ENCODE data around the gene SPACA1. TPM values are rescaled to one million over a fixed set of nuclear protein-coding genes. Genes with fewer than 3 reads are reported as not detected.

The SPACA1 gene
- total RNA-seq, 1 donor from 2014 or later: not detected

DNA sequence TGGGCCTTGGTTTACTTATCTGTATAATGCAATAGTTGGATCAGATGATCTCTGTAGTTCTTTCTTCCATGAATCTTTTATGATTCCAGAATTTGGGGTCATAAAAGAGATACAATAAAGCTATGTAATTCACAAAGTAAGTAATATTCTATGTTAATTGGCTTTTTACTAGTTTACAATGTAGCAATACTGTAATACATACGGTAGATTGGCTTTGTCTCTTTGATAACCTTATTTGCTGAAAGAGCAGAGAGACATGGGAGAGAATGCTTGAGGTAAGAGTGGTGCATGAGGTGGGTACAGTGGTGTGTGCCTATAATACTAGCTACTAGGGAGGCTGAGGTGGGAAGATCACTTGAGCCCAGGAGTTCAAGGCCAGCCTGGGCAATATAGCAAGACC, 14.7 kb downstream of the SPACA1 start:
- peaks cover 8% of the 10 kb centered on the region for H3K27me3 Mint-ChIP-seq
- no peaks in the 10 kb centered on the region for H3K4me1 Mint-ChIP-seq (ENCODE audit: unreplicated experiment)
- no peaks in the 10 kb centered on the region for H3K9me3 Mint-ChIP-seq
- no peak overlapping the region for H3K4me3 Mint-ChIP-seq
- DNase-seq (ENCODE audit: extremely low spot score, unreplicated experiment): no peak
- TF ChIP-seq, protein P1, sequence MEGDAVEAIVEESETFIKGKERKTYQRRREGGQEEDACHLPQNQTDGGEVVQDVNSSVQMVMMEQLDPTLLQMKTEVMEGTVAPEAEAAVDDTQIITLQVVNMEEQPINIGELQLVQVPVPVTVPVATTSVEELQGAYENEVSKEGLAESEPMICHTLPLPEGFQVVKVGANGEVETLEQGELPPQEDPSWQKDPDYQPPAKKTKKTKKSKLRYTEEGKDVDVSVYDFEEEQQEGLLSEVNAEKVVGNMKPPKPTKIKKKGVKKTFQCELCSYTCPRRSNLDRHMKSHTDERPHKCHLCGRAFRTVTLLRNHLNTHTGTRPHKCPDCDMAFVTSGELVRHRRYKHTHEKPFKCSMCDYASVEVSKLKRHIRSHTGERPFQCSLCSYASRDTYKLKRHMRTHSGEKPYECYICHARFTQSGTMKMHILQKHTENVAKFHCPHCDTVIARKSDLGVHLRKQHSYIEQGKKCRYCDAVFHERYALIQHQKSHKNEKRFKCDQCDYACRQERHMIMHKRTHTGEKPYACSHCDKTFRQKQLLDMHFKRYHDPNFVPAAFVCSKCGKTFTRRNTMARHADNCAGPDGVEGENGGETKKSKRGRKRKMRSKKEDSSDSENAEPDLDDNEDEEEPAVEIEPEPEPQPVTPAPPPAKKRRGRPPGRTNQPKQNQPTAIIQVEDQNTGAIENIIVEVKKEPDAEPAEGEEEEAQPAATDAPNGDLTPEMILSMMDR (conservative IDR thresholded peaks at IDR 0.05): no peak
- H3K27ac Mint-ChIP-seq: no peak overlapping the region
- H3K36me3 Mint-ChIP-seq: no peaks in the 10 kb centered on the region

DNA sequence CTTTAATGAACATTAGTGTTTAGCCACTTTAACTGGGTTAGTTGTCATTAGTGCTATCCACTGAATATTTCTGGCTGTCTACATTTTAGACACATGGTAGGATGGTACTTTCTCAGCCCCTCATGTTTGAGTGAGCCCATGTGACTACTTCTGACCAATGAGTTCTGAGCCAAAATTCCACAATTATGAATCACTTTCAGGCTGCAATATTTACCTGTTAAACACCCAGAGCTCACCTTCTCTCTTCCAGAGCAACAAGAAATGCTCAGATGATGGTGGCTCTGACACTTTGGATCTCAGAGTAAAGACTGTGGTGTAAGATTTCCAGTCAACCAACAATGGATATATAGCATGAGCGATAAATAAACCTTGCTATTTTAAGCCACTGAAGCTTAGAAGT, 24.8 kb downstream of the SPACA1 start:
- Mint-ChIP-seq H3K27ac (no peak overlapping the region), H3K4me3 (no peak overlapping the region), H3K4me1 (ENCODE audit: unreplicated experiment) (no peaks in the 10 kb centered on the region), H3K36me3 (no peaks in the 10 kb centered on the region), H3K27me3 (no peaks in the 10 kb centered on the region), H3K9me3 (no peaks in the 10 kb centered on the region)
- TF ChIP-seq, protein P1 (conservative IDR thresholded peaks at IDR 0.05): no peak
- DNase-seq (ENCODE audit: extremely low spot score, unreplicated experiment): no peak

DNA sequence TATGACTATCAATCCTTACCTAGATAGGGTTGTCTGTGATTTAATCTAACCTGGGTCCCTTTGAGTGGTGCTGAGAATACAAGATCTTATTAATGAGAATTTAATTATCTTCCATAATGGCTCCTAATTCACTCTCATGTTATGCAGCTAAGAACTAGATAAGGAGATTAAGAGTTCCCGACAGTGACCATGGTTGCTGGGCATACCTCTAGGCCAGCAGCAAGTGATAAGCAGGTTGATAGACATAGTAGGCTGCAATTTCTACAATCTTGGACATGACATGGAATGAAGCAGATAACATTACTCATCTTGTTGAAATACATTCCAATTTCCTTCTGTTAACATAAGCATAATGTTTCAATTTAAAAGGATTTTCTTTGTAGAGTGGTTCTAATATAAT, 27.1 kb downstream of the SPACA1 start:
- Mint-ChIP-seq H3K27ac (no peak overlapping the region), H3K9me3 (no peaks in the 10 kb centered on the region), H3K4me1 (ENCODE audit: unreplicated experiment) (no peaks in the 10 kb centered on the region), H3K36me3 (no peaks in the 10 kb centered on the region), H3K27me3 (no peaks in the 10 kb centered on the region), H3K4me3 (no peak overlapping the region)
- TF ChIP-seq, protein P1 (conservative IDR thresholded peaks at IDR 0.05): no peak
- DNase-seq (ENCODE audit: extremely low spot score, unreplicated experiment): no peak

DNA sequence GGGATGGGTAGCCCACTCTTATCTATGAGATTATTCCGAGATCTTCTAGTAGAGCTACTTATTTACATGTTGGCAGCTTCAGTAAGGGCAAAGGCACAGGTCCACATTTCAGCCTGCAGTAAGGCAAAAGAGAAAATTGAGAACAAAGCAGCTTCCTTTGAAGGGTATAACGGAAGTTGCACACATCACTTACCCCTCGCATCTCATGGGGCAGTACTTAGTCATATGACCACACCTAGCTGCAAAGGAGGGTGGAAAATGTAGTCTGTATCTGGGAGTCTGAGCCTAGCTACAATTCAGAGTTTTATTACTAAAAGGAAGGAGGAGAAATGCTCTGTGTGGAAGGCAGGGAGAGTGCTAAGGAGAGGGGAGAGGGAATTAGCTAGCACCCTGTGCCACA, 29.7 kb downstream of the SPACA1 start:
- no peaks in the 10 kb centered on the region for H3K27me3 Mint-ChIP-seq
- TF ChIP-seq, protein P1 (conservative IDR thresholded peaks at IDR 0.05): no peak
- DNase-seq (ENCODE audit: extremely low spot score, unreplicated experiment): no peak
- H3K4me3 Mint-ChIP-seq: no peak overlapping the region
- H3K4me1 Mint-ChIP-seq (ENCODE audit: unreplicated experiment): no peaks in the 10 kb centered on the region
- H3K27ac Mint-ChIP-seq: no peak overlapping the region
- H3K36me3 Mint-ChIP-seq: no peaks in the 10 kb centered on the region
- H3K9me3 Mint-ChIP-seq: no peaks in the 10 kb centered on the region

DNA sequence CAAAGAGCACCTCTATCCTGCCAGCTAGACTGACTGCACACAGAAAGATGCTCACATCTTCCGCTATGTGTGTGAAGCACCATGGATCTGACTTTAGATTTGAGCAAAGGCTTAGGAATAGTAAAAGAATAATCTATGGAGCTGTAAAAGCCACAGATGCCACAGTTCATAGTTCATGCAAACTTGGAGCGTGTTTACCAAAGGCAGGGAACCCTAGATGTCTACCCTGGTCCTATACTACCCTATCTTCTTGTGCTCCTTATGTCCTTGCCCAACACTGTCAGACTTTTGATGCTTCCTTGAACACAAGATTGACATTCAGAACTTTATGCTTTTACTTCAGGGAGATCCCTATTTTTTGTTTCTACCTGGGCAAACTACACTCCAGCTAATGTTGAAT, 39.2 kb downstream of the SPACA1 start:
- no peak overlapping the region for H3K27ac Mint-ChIP-seq
- H3K27me3 Mint-ChIP-seq: peaks cover 12% of the 10 kb centered on the region
- no peak for DNase-seq (ENCODE audit: extremely low spot score, unreplicated experiment)
- TF ChIP-seq, protein P1 (conservative IDR thresholded peaks at IDR 0.05): no peak
- H3K4me1 Mint-ChIP-seq (ENCODE audit: unreplicated experiment): no peaks in the 10 kb centered on the region
- no peaks in the 10 kb centered on the region for H3K36me3 Mint-ChIP-seq
- H3K9me3 Mint-ChIP-seq: peaks cover 4% of the 10 kb centered on the region
- H3K4me3 Mint-ChIP-seq: no peak overlapping the region

DNA sequence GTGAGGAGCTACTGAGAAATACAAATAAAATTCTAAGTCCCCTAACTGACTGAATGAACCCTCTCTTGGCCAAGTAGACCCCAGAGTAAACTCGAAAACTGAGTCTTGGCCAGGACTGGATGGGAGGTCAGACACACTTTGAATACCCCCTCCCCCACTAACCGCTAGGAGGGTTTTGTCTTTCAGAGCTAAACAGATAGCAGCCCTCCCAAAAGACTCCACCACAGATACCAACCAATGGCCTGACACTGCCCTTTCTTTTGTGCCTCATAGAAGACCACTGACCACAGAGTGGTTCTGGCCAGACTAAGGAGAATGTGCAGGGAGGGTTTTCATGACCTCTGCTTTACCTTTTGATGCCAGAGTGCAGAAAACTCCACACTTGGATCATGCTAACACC, 42.1 kb downstream of the SPACA1 start:
- no peak overlapping the region for H3K4me3 Mint-ChIP-seq
- H3K27ac Mint-ChIP-seq: no peak overlapping the region
- no peaks in the 10 kb centered on the region for H3K9me3 Mint-ChIP-seq
- no peaks in the 10 kb centered on the region for H3K36me3 Mint-ChIP-seq
- H3K4me1 Mint-ChIP-seq (ENCODE audit: unreplicated experiment): no peaks in the 10 kb centered on the region
- H3K27me3 Mint-ChIP-seq: peaks cover 9% of the 10 kb centered on the region
- DNase-seq (ENCODE audit: extremely low spot score, unreplicated experiment): no peak
- TF ChIP-seq, protein P1 (conservative IDR thresholded peaks at IDR 0.05): no peak

All from type B pancreatic cell (in vitro differentiated cells).